NOMO-1 treated with dmso at 0.1 percent for 144 hours (cell line): Measurements from ENCODE around the gene SEC23A.
"Not testable (repeated sequence)": the region's sequence is repeated elsewhere in the genome, so short reads cannot be mapped to it uniquely, and the experiment has no call there.

Experiments used
- DNase-seq: peaks from one replicate; lab custom pipeline; 2025; ENCODE audit not compliant: unreplicated experiment; lab: John Stamatoyannopoulos, UW

The SEC23A gene

GRCh38 chr14:39034481-39035296 lies 68.3 kb downstream of the SEC23A start:
- DNase-seq, result no peak

- DNase-seq, result no peak
Measured at GRCh38 chr14:39033371-39033770, 69.7 kb downstream of the SEC23A start.

- DNase-seq, result no peak
Measured at GRCh38 chr14:39030209-39030608, 72.8 kb downstream of the SEC23A start.

- no peak for DNase-seq
Measured at GRCh38 chr14:39029789-39030188, 73.2 kb downstream of the SEC23A start.

GRCh38 chr14:39028620-39029019 lies 74.4 kb downstream of the SEC23A start:
- DNase-seq, result no peak

- DNase-seq, result no peak
Measured at GRCh38 chr14:39025810-39026627, 77.0 kb downstream of the SEC23A start.

- DNase-seq, result no peak
Measured at GRCh38 chr14:39025250-39025809, 77.7 kb downstream of the SEC23A start.

- no peak for DNase-seq
Measured at GRCh38 chr14:39023939-39024871, 78.8 kb downstream of the SEC23A start.

GRCh38 chr14:39017096-39018016 lies 85.7 kb downstream of the SEC23A start:
- DNase-seq, result not testable (repeated sequence)

GRCh38 chr14:39016733-39017095 lies 86.3 kb downstream of the SEC23A start:
- no peak for DNase-seq

GRCh38 chr14:39015964-39016577 lies 87.0 kb downstream of the SEC23A start:
- no peak for DNase-seq

GRCh38 chr14:39015360-39015961 lies 87.6 kb downstream of the SEC23A start:
- DNase-seq, result no peak

- DNase-seq, result no peak
Measured at GRCh38 chr14:39014460-39014859, 88.6 kb downstream of the SEC23A start.

GRCh38 chr14:39008965-39009364 lies 94.1 kb downstream of the SEC23A start:
- not testable (repeated sequence) for DNase-seq

GRCh38 chr14:39006721-39007410 lies 96.2 kb downstream of the SEC23A start:
- DNase-seq, result no peak

GRCh38 chr14:39005044-39005880 lies 97.8 kb downstream of the SEC23A start:
- no peak for DNase-seq

GRCh38 chr14:38999949-39000348 lies 103.1 kb downstream of the SEC23A start:
- no peak for DNase-seq
